ENCODE measurements around the gene RAB30. TPM values are rescaled to one million over a fixed set of nuclear protein-coding genes. Genes with fewer than 3 reads are reported as not detected.

The RAB30 gene
- total and polyA plus RNA-seq, 2 experiments from 2014 or later, result 2.5 to 10.2 TPM

GRCh38 chr11:83070731-83071566 lies 748 bp downstream of the RAB30 start:
- no peak for TF ChIP-seq EZH2 (IDR thresholded peaks at IDR 0.05; ENCODE audit: borderline replicate concordance)
- no peak for TF ChIP-seq CTCF (IDR thresholded peaks at IDR 0.05; ENCODE audit: poor library complexity)
- no peak for TF ChIP-seq EZH2phosphoT487 (IDR thresholded peaks at IDR 0.05; ENCODE audit: low read depth, severe bottlenecking, unreplicated experiment)
- peak; percentile 49 for DNase-seq (ENCODE audit: low spot score)
- Histone ChIP-seq H3K27ac (peak overlapping the region; percentile 81), H3K4me2 (peak overlapping the region; percentile 95), H3K36me3 (replicated peaks; ENCODE audit: insufficient read depth, low read depth) (no peaks in the 10 kb centered on the region), H3K4me3 (peak overlapping the region; percentile 10), H3K79me2 (peaks cover 66% of the 10 kb centered on the region), H3K9me2 (replicated peaks; ENCODE audit: insufficient read depth) (no peaks in the 10 kb centered on the region), H3K9me3 (ENCODE audit: low read depth) (no peaks in the 10 kb centered on the region), H3K4me1 (ENCODE audit: insufficient read depth) (peaks cover 25% of the 10 kb centered on the region), H2AFZ (peak overlapping the region; percentile 41), H4K20me1 (ENCODE audit: insufficient read depth, poor library complexity, severe bottlenecking) (peaks cover 5% of the 10 kb centered on the region), H3K27me3 (no peaks in the 10 kb centered on the region)
- WGBS (ENCODE audit: low lambda C conversion rate, missing lambda C conversion rate), result 3% methylated on average over 21 of the region's 22 CpGs

- H3K27ac ChIP-seq, result peak overlapping the region; percentile 81
- H3K36me3 ChIP-seq (replicated peaks; ENCODE audit: insufficient read depth, low read depth), result no peaks in the 10 kb centered on the region
- peak overlapping the region; percentile 41 for H2AFZ ChIP-seq
- H4K20me1 ChIP-seq (ENCODE audit: insufficient read depth, poor library complexity, severe bottlenecking), result peaks cover 5% of the 10 kb centered on the region
- DNase-seq (ENCODE audit: low spot score), result peak; percentile 23
- H3K4me2 ChIP-seq, result peak overlapping the region; percentile 95
- H3K27me3 ChIP-seq, result no peaks in the 10 kb centered on the region
- no peak for TF ChIP-seq EZH2phosphoT487 (IDR thresholded peaks at IDR 0.05; ENCODE audit: low read depth, severe bottlenecking, unreplicated experiment)
- TF ChIP-seq EZH2 (IDR thresholded peaks at IDR 0.05; ENCODE audit: borderline replicate concordance), result no peak
- TF ChIP-seq CTCF (IDR thresholded peaks at IDR 0.05; ENCODE audit: poor library complexity), result no peak
- peaks cover 25% of the 10 kb centered on the region for H3K4me1 ChIP-seq (ENCODE audit: insufficient read depth)
- H3K9me3 ChIP-seq (ENCODE audit: low read depth), result no peaks in the 10 kb centered on the region
- H3K4me3 ChIP-seq, result peak overlapping the region; percentile 10
- no peaks in the 10 kb centered on the region for H3K9me2 ChIP-seq (replicated peaks; ENCODE audit: insufficient read depth)
- H3K79me2 ChIP-seq, result peaks cover 74% of the 10 kb centered on the region
- 24% methylated on average over 3 of the region's 3 CpGs for whole genome bisulfite sequencing (ENCODE audit: low lambda C conversion rate, missing lambda C conversion rate)
Observed at GRCh38 chr11:83070044-83070701, 1.5 kb downstream of the RAB30 start.

GRCh38 chr11:83069441-83070043 lies 2.2 kb downstream of the RAB30 start:
- Histone ChIP-seq H3K9me3 (ENCODE audit: low read depth) (no peaks in the 10 kb centered on the region), H3K4me1 (ENCODE audit: insufficient read depth) (peaks cover 25% of the 10 kb centered on the region)

More at GRCh38 chr11:83069441-83070043, 2.2 kb downstream of the RAB30 start:
- no peaks in the 10 kb centered on the region for H3K27me3 ChIP-seq
- no peak overlapping the region for H2AFZ ChIP-seq
- TF ChIP-seq EZH2phosphoT487 (IDR thresholded peaks at IDR 0.05; ENCODE audit: low read depth, severe bottlenecking, unreplicated experiment) (no peak), EZH2 (IDR thresholded peaks at IDR 0.05; ENCODE audit: borderline replicate concordance) (no peak), CTCF (IDR thresholded peaks at IDR 0.05; ENCODE audit: poor library complexity) (no peak)
- no peak for DNase-seq (ENCODE audit: low spot score)
- H3K4me2 ChIP-seq, result peak overlapping the region; percentile 95
- H3K27ac ChIP-seq, result no peak overlapping the region
- H3K4me3 ChIP-seq, result no peak overlapping the region
- peaks cover 5% of the 10 kb centered on the region for H4K20me1 ChIP-seq (ENCODE audit: insufficient read depth, poor library complexity, severe bottlenecking)
- no peaks in the 10 kb centered on the region for H3K9me2 ChIP-seq (replicated peaks; ENCODE audit: insufficient read depth)
- no peaks in the 10 kb centered on the region for H3K36me3 ChIP-seq (replicated peaks; ENCODE audit: insufficient read depth, low read depth)
- H3K79me2 ChIP-seq, result peaks cover 75% of the 10 kb centered on the region

All from hepatocyte (in vitro differentiated cells).